NCI-H1105 (cell line): ENCODE measurements around the gene WT1.
A peak's percentile ranks its signal among the peaks of the same experiment; 100 is the strongest.

Experiments used
- DNase-seq: peaks from one replicate; lab custom pipeline; 2025; lab: John Stamatoyannopoulos, UW

The WT1 gene

DNA sequence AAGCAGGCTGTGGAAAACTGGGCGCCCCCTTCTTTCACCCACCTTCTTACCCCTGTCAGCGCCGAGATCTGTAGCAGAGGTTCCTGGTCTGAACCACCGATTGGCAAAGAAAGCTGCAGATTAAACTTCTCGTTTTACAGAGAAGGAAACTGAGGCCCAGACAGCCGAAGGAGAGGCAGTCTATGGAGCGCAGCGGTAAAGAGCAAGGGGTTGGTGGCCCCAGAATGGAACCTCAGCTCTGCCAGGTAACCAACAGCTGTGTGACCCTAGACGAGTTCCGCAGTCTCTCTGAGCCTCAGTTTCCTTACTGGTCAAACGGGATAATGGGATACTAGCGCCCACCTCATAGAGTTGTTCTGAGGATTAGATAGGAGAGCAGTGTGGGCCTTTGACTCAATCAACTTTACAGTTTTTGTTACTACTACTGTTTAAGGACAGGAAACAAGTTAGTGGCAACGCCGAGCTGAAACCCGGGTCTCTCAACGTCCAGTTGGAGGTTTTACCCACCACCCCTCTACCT, 3.1 kb upstream of the WT1 start:
- DNase-seq = no peak

DNA sequence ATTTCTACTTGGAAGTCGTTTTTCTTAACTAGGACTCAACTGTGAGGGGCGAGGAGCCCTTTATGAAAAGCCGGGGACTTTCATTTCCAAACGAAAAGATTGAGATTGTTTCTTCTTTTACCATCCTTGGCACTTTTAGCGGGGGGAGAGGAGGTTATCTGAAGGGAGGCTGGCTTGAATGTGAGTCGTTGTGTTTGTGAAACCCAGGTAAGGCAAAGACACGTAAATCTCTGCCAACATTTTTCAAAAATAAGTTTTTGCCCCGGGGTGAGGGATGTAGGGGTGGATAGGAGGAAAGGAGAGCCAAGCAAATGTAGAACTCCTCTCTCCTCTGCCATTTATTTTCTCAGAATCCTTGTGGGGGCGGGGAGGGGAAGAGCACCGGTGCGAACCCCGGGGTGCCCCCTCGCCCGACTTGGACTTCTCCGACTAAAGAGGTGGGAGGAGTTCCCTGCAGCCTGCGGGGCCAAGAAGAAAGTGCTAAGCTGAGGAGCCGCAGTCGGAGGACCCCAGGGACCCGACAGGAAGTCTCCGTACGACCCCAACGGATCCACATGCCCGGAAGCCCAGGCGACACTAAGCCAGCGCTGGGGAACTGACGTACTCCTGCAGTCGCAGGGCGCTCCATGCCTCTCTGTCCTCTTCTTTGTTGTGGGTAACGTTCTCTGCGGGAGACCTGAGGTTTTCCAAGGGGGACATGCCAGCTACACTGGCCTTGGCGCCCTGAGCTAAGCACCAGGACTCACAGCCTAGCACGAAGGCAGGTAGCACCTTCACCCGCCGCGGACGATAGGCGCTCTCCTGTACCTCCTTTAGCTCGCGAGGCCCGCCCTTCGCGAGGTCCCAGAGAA, 2.4 kb upstream of the WT1 start:
- DNase-seq = no peak

DNA sequence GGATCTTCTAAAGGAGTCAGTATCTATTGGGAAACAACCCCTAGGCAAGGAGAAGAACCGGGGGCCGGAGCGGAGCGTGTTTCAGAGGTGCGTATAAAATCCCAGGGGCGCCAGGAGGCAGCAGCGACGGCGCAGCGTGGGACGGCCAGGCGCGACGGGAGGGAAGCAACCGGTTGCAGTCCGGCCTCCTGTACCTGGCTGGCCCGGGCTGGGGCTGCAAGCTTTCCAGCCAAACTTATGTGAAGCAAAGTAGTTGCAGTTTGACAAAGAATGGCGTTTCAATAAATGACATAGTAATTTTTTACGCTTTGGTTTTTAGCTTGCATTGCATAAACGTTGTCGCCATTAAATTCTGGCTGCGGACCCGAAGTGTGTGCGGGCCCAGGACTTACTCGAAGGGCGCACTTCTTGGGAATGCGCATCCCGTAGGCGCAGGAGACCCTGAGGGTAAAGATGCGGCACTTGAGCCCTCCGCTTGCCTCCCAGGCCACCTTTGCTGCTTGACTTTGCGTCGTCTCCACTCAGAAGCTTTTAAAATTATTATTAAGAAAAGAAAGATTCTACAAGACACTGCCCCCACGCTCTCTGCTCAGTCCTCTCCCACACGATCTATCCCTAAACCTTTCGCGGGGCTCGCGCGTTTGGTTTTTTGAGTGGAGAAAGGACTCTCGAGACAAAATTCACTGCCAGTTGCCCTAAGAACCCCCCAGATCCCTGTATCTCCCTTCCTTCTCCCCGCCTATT, 1.6 kb upstream of the WT1 start:
- DNase-seq = no peak

DNA sequence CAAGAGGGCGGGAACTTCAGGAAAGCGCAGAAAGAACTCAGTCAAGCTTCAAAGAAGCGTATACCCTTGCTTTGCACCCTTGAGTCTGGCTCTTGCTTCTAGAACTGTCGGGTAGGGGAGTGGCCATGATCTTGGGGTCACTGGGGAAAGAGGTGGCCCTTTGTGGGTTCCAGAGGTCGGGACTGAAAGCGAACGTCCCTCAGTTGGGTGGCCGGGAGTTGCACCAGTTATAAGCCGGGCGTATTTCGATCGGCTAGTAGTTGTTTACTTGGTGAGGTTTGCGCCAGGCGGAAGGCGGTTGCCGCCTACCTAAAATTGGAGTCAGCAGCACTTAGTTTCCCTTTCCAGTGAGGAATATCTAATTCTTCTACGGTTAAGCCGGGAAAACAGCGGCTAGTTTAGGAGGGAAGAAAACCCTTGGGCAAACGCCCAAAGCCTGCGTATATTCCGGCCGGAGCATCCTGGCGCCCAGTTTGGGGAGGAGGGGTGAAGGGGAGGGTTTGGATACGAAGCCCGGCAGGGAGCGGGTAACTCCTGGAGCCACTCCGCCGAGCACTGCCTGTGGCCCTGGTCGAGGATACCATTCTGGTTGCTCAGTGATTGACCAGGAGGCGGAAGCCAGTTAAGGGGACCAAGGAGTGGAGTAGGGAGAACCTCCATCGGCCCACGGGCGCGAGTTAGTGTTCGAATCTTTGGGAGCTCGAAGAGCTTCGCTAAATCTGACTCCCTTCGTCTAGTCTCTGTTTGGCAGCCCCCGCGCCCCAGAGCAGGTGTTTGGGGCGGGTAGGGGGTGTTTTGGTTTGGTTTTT, 807 bp upstream of the WT1 start:
- DNase-seq = no peak

DNA sequence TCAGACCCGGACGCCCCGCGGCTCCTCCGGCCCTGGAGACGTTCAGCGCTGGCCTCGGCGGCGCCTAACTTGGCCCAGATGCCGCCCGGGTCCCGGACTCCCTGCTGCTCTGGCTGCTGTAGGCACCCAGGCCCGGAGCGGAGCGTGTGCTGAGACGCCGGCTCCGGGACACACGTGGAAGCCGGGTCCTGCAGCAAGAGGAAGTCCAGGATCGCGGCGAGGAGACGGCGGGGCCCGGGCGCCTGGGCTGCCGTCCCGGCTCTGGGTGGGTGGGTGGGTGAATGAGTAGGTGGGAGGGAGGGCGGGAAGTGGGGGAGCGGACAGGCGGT, 223 bp downstream of the WT1 start:
- DNase-seq = no peak

DNA sequence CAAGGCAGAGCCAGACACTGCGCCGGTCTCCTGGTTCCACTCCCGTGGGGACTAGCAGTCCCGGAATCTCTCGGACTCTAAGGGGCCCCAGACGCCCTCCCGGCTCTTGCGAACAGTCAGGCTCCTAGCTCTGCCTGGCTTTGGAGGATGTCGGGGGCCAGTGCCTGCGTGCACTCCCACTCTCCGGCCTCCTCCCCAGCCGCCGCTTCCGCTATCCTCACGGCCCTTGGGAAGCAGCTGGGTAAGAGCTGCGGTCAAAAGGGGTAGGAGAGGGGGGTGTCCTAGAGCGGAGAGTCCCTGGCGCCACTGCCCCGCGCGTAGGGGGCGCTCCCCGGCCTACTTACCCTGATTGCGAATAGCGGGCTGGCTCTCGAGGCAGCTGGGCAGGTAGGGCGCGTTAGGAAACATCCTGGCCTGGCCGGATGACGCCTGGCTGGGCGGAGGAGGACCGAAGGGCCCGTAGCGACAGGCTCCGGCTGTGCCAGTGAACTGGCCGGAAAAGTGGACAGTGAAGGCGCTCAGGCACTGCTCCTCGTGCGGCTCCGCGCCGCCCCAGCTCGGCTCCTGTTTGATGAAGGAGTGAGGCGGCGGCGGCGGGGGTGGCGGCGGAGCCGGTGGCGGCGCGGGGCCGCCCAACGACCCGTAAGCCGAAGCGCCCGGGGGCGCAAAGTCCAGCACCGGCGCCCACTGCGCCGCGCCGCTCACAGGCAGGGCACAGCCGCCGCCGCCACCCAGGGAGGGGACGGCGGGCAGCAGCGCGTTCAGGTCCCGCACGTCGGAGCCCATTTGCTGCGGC, 785 bp downstream of the WT1 start:
- DNase-seq = no peak

DNA sequence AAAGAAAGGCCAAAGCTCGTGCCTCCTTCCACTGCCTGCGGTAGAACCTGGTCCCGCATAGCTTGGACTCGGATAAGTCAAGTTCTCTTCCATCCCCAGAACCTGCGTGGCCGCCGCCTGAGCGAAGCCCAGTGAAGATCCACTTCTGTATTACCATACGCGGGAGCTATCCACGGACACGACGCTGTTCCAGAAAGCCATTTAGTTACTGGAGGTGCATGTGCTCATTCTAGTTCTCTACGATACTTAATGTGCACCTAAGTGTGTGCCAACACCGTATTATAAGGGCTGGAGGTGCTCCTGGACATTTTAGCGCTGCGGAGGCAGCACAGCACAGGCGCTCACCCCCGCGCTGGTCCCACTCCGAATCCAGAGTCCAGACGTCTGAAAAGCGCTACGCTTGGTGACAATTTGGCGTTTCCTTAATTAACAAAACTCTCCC, 1.4 kb downstream of the WT1 start:
- no peak for DNase-seq

DNA sequence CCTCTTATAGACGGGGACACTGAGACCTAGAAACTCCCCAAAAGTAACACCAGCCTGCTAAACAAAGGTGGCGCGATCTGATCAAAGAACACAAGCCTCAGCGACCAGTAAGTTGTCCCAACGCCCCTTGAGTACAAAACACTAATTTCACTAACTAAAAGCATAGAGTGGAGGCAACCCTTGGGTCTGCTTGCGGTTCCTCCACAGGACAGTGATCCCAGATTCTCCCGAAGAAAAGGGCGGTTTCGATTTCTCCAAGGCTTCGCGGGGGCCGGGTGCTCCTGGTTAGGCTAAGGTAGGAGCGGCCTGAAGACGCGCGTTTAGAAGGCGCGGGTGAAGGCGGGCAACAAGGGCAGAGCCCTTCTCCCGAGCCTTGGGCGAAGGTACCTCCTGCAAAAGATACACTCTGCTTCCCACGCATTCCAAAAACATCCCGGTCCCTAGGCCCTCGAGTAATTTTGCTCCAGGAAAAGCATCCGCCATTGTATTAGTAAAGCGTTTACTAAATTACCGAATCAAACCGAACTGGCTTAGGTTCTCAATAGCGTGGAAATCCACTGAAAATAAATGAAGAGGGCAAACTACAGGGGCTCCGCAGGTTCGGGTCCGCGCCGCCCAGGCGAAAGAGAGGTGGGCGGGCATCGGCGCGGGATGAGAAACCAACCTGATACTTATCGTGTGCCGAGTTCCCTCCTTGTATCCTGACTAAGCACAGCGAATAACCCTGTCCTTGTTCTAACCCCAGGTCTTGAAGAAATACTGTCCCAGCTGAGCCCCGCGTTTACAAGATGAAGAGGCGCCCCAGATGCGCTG, 2.0 kb downstream of the WT1 start:
- DNase-seq = no peak

DNA sequence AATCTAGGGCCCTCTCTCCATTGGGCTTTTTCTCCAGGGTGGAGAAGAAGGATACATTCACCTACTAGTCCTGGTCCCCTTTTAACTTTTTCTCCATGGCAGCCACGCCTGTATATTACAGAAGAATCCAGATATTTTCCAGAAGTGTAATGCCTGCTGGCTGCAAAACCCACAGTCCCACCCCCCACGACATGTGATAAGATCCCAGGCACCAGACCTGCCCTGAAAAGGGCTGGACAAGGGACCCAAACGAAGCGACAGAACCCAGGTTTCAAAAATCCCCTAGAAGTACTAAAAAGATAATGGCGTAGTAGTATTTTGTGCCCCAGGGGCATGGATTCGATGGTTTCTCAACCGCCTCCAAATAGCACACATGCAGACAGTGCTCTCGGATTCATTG, 2.8 kb downstream of the WT1 start:
- DNase-seq = no peak

DNA sequence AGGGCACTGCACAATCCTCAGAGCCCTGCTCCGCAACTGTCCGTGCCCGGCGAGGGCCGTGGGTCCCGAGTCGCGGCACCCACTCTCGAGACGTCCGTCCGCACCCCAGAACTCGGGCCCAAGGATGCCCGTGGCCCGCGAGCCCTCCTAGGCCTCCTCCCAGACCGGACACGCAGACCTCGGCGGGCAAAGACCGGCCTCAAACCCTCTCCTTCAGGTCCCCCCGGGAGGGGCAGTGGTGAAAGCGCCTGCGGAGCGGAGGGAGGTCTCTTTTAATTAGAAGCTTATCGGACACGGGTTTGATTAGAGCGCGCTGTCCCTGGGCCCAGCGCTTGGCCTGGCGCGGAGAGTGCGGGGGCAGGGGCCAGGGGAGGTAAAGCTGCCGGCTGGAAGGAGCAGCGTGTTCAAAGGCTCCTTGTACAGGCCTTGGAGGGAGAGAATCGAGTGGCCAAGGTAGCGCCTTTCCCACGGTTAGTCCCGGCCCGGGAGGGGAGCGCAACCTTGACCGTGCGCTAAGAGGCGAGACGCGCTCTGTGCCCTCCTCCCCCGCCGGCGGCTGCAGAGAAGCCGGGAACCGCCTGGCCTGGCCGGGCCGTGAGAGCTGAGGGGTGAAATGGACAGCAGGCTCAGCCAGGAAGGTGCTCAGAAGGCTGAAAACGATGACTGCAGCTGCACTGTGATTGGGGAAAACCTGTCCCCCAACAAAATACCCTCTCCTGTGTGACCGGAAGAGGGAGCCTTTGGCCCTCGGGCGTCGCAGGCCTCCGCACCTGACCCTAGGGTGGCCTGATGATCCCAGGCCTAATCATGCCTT, 4.6 kb downstream of the WT1 start:
- no peak for DNase-seq

DNA sequence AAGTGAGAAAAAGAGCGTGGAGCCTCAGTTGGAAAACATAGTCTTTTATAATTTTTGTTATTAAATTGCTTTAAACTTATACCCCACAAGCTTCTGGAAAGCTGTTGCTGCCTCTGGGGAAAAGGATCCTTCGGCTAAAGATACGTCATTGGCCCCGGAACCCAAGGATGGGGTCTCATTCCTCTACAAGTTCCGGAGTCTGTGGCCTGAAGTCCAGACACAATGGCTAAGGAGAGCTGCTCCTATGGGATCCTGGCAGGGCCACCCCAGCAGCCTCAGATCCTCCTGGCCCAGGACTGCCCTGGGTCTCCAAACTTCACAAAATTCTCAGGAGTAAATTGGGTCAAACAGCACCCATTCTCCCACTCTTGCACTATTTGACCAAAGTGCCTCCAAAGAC, 5.9 kb downstream of the WT1 start:
- no peak for DNase-seq

DNA sequence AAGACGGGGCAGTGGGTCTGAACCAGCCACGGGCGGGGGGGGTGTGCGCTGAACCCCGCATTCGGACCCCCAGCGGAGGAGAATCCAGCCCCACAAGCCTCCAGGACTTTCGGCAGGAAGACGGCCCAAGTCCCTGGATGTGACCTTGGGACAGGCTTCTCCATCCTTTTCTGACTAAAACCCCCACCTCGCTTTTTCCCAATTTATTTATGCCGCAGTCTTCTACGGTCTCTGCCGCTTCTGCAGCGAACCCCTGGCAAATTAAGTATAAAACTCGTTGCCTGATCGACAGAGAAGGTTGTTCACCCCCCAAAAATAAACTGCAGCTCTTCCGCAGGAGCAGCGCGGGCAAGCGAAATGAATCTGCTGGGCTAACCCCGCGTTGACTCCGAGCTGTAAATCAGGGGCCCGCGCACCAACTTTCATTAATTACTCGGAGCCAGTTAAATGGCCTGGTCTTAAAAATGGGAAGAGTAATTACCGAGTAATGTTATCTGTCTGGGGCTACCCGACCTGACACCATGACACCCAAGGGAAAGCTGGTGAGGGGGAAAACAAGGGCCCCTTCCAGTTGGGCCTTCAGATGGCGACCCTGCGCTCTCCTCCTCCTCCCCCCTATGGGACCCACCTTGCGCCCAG, 6.6 kb downstream of the WT1 start:
- no peak for DNase-seq

DNA sequence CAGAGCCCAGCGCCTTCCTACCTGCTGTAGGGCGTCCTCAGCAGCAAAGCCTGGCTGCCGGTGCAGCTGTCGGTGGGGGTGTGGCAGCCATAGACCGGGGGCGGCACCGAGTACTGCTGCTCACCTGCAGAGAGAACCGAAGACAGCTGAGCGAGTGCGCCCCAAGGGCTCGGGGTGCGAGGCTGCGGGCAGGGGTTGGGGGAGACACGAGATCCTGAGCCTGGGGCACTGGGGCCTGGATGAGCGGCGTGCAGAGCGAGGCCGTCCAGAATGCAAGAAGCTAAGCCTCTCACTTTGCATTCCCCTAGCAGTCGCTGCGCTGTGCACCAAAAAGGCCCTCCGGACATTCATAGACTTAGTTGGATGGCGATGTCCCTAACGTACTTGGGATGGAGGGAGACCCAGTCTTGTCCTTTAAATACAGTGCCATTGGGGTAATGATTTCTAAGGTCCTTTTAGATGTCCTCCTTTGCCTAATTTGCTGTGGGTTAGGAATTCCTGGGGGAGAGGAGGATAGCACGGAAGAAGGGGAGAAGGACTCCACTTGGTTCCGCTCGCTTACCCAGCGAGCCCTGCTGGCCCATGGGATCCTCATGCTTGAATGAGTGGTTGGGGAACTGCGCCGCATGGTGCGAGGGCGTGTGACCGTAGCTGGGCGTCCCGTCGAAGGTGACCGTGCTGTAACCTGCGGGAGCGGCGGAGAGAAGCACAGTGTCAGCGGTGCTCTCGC, 7.2 kb downstream of the WT1 start:
- DNase-seq = no peak

DNA sequence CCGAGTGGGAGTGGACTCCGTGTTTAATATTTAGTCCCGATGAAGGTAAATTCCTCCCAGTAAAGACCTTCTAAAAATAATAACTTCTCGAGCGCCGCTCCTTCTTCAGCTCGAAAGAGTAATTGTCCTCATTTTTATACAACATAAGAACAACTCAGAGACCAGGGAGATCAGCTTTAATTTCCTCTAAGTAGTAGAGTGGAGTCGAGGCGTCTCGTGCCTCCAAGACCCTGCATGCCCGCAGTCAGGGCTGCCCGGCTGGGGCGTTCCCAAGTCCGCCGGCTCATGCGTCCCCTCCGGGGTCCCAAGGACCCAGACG, 7.8 kb downstream of the WT1 start:
- DNase-seq = no peak

DNA sequence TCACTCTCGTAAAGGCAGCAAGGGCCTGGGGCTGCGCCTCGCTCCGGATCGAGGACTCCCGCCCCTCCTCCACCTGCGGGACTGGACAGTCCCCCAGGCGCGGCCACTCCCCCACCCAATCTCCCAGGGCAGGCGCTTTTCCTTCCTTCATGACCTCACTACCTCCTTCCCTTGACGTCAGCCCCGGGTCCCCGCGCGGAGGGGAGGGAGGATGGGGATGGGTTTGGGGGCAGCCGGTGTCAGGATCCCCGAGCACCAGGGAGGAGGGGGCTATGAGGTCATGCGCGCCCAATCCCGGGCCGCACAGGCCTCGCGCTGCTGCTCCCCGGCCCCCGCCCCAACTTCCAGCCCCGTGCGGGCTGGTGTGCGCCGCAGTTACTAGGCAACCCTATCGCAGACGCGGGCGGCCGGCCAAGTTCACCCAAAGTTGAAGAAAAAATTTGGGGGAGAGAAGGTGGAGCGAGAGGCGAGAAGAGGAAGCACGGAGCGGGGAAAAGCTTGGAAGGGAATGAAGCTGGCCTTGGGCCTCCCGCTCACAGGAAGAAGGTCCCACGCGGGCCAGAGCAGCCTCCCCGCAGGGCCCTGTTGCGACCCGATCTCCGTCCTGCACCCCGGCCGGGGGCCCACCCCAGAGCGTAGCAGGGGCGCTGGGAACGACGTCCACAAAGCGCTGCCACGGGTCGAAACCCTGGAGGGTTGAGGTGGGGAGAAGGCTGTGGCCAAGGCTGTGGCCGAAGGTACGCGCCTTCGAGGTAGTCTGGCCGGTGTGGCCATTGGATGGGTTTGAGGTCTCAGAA, 8.3 kb downstream of the WT1 start:
- DNase-seq = peak; percentile 39

DNA sequence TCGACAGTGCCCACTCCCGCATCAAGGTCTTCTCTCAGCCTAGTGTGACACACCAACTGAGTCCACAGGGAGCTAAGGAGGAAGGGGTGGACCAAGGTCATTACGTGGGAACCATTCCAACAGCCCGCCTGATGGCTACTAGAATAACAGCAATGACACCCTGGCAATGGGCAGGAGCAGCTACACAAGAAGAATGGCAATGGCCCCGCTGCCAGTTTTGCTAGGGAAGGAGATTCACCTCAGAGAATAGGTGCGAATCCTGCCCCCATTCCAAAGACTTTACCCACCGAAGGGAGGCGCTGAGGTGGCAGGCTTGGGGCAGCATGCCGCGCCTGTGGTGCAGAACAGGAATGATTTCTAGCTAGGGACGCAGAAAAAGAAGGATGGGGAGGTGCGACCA, 9.1 kb downstream of the WT1 start:
- DNase-seq = no peak

DNA sequence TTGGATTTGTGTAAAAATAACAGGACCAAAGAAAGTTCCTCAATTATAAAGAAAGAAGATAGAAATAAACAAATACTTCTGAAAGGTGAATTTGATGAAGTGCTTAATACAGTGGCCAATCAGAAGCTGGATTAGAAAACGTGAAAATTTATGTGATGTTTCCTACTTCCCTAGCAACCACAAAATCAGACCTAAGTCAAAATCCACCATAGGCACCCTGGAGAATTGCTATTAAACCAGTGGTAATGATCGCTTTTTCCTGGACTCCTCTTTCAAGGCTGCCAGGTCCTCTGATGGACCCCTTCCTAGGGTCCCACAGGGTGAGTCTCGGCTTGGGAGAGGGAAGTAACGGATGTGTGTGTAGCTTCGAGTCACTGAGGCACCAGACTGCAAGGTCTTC, 9.6 kb downstream of the WT1 start:
- no peak for DNase-seq

DNA sequence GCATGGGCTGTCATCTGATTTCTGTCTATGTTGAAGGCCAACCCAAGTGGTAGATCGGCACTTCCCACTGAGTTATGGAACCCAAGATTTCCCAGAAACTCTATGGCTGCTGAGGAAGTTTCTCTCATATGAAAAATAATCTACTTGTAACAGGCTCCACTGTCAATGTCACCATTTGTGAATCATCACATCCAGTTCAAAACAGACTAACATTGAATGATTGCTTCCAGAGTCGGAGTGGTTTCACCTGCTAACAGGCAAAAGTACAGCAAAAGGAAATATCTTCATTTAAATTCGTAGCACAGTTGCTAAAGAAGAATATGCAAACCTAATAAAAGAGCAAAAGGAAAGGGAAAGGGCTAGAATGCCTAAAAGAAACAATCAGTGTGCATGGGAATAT, 12.8 kb downstream of the WT1 start:
- no peak for DNase-seq
